ENCODE measurements around the gene ABCC10. TPM values are rescaled to one million over a fixed set of nuclear protein-coding genes. Genes with fewer than 3 reads are reported as not detected.

ABCC10 gene
- total and polyA plus RNA-seq, 3 experiments from 2014 or later: 28.2 to 36.4 (median 35.8) TPM

GRCh38 chr6:43435682-43436437 lies 8.5 kb downstream of the ABCC10 start:
- ChIA-PET POLR2A (no interaction called here), CTCF (interaction anchor here (1.1 to 1.2 kb wide), 2 partner anchors 18 to 71 kb away, joined by 4 to 6 read pairs; no protein-coding TSS in a partner anchor)
- Histone ChIP-seq H3K27me3 (ENCODE audit: insufficient read depth, low read length, poor library complexity, severe bottlenecking) (no peaks in the 10 kb centered on the region), H3K4me3 (ENCODE audit: low read length) (no peak overlapping the region), H3K9me3 (ENCODE audit: low read length) (no peaks in the 10 kb centered on the region), H3K4me1 (ENCODE audit: insufficient read depth, low read length) (no peaks in the 10 kb centered on the region), H3K27ac (ENCODE audit: low read depth, low read length) (no peak overlapping the region), H3K36me3 (ENCODE audit: insufficient read depth, low read length) (peaks cover 16% of the 10 kb centered on the region)
- Mint-ChIP-seq H3K4me3 (no peak overlapping the region), H3K27ac (peak overlapping the region in 2 of 8 donors; percentile 2 to 73), H3K27me3 (peaks cover 0 to 2% of the 10 kb centered on the region in 2 donors), H3K36me3 (peaks cover 0 to 63% (median 4%) of the 10 kb centered on the region in 3 donors), H3K4me1 (peaks cover 3 to 7% (median 6%) of the 10 kb centered on the region in 3 donors), H3K9me3 (no peaks in the 10 kb centered on the region)
- DNase-seq: no peak

GRCh38 chr6:43436577-43437282 lies 9.4 kb downstream of the ABCC10 start:
- H3K4me1 Mint-ChIP-seq: peaks cover 1 to 5% (median 3%) of the 10 kb centered on the region in 3 donors
- H3K36me3 Mint-ChIP-seq: peaks cover 0 to 67% (median 4%) of the 10 kb centered on the region in 3 donors

GRCh38 chr6:43437700-43438099 lies 10.4 kb downstream of the ABCC10 start:
- peak overlapping the region in 2 of 8 donors; percentile 26 to 34 for H3K27ac Mint-ChIP-seq
- H3K27me3 Mint-ChIP-seq: peaks cover 0 to 2% of the 10 kb centered on the region in 2 donors
- Histone ChIP-seq H3K27me3 (ENCODE audit: insufficient read depth, low read length, poor library complexity, severe bottlenecking) (no peaks in the 10 kb centered on the region), H3K4me3 (ENCODE audit: low read length) (no peak overlapping the region), H3K36me3 (ENCODE audit: insufficient read depth, low read length) (peaks cover 15% of the 10 kb centered on the region), H3K9me3 (ENCODE audit: low read length) (no peaks in the 10 kb centered on the region), H3K4me1 (ENCODE audit: insufficient read depth, low read length) (no peaks in the 10 kb centered on the region), H3K27ac (ENCODE audit: low read depth, low read length) (no peak overlapping the region)
- ChIA-PET CTCF (no interaction called here), POLR2A (interaction anchor here (0.6 kb wide), 1 partner anchor 11 kb away, joined by 9 read pairs; the partner anchor contains the start of gene ABCC10)
- peaks cover 0 to 64% (median 4%) of the 10 kb centered on the region in 3 donors for H3K36me3 Mint-ChIP-seq
- no peaks in the 10 kb centered on the region for H3K9me3 Mint-ChIP-seq
- H3K4me1 Mint-ChIP-seq: no peaks in the 10 kb centered on the region
- DNase-seq: no peak
- no peak overlapping the region for H3K4me3 Mint-ChIP-seq

More at GRCh38 chr6:43436577-43437282, 9.4 kb downstream of the ABCC10 start:
- ChIA-PET CTCF (interaction anchor here (1.1 to 1.2 kb wide), 2 partner anchors 17 to 70 kb away, joined by 4 to 6 read pairs; no protein-coding TSS in a partner anchor), POLR2A (interaction anchor here (0.7 kb wide), 1 partner anchor 43 kb away, joined by 4 read pairs; no protein-coding TSS in a partner anchor)
- no peak for DNase-seq
- peaks cover 0 to 2% of the 10 kb centered on the region in 2 donors for H3K27me3 Mint-ChIP-seq
- Histone ChIP-seq H3K9me3 (ENCODE audit: low read length) (no peaks in the 10 kb centered on the region), H3K27me3 (ENCODE audit: insufficient read depth, low read length, poor library complexity, severe bottlenecking) (no peaks in the 10 kb centered on the region), H3K27ac (ENCODE audit: low read depth, low read length) (no peak overlapping the region), H3K4me1 (ENCODE audit: insufficient read depth, low read length) (no peaks in the 10 kb centered on the region), H3K4me3 (ENCODE audit: low read length) (no peak overlapping the region), H3K36me3 (ENCODE audit: insufficient read depth, low read length) (peaks cover 16% of the 10 kb centered on the region)
- peak overlapping the region in 1 of 7 donors; percentile 29 for H3K4me3 Mint-ChIP-seq
- H3K27ac Mint-ChIP-seq: peak overlapping the region in 4 of 8 donors; percentile 22 to 73 (median 62)
- no peaks in the 10 kb centered on the region for H3K9me3 Mint-ChIP-seq

- no peak overlapping the region for H3K4me3 ChIP-seq (ENCODE audit: low read length)
- peaks cover 0 to 74% (median 5%) of the 10 kb centered on the region in 3 donors for H3K36me3 Mint-ChIP-seq
- peaks cover 22% of the 10 kb centered on the region for H3K36me3 ChIP-seq (ENCODE audit: insufficient read depth, low read length)
- no peaks in the 10 kb centered on the region for H3K27me3 Mint-ChIP-seq
- DNase-seq: no peak
- no peak overlapping the region for H3K4me3 Mint-ChIP-seq
- no peaks in the 10 kb centered on the region for H3K27me3 ChIP-seq (ENCODE audit: insufficient read depth, low read length, poor library complexity, severe bottlenecking)
- ChIA-PET POLR2A (no interaction called here), CTCF (no interaction called here)
- no peaks in the 10 kb centered on the region for H3K9me3 Mint-ChIP-seq
- H3K27ac Mint-ChIP-seq: no peak overlapping the region
- H3K4me1 ChIP-seq (ENCODE audit: insufficient read depth, low read length): no peaks in the 10 kb centered on the region
- no peak overlapping the region for H3K27ac ChIP-seq (ENCODE audit: low read depth, low read length)
- H3K4me1 Mint-ChIP-seq: no peaks in the 10 kb centered on the region
- no peaks in the 10 kb centered on the region for H3K9me3 ChIP-seq (ENCODE audit: low read length)
Observed at GRCh38 chr6:43442935-43443334, 15.6 kb downstream of the ABCC10 start.

DNA sequence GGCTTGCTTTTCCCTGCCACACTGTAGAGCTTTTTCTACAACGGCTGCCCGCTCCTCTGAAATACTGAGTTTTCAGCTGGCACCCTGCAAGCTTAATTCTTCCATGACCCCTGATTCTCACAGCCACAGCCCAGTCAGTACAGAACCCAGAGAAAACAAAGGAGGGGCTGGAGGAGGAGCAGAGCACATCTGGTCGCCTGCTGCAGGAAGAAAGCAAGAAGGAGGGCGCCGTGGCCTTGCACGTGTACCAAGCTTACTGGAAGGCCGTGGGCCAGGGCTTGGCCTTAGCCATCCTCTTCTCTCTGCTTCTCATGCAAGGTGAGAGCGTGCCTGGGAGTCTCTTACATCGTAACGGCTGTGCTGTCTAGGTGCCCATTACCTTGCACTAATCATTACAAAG lies 16.7 kb downstream of the ABCC10 start:
- Histone ChIP-seq H3K27me3 (ENCODE audit: insufficient read depth, low read length, poor library complexity, severe bottlenecking) (no peaks in the 10 kb centered on the region), H3K4me3 (ENCODE audit: low read length) (no peak overlapping the region), H3K9me3 (ENCODE audit: low read length) (no peaks in the 10 kb centered on the region), H3K4me1 (ENCODE audit: insufficient read depth, low read length) (no peaks in the 10 kb centered on the region), H3K36me3 (ENCODE audit: insufficient read depth, low read length) (peaks cover 14% of the 10 kb centered on the region), H3K27ac (ENCODE audit: low read depth, low read length) (no peak overlapping the region)
- DNase-seq: no peak
- peaks cover 0 to 79% (median 5%) of the 10 kb centered on the region in 3 donors for H3K36me3 Mint-ChIP-seq
- ChIA-PET POLR2A (no interaction called here), CTCF (interaction anchor here (1.1 to 1.5 kb wide), 2 partner anchors 9 to 10 kb away, joined by 4 to 5 read pairs; no protein-coding TSS in a partner anchor)
- no peaks in the 10 kb centered on the region for H3K27me3 Mint-ChIP-seq
- peak overlapping the region in 1 of 8 donors; percentile 41 for H3K27ac Mint-ChIP-seq
- H3K4me1 Mint-ChIP-seq: no peaks in the 10 kb centered on the region
- no peaks in the 10 kb centered on the region for H3K9me3 Mint-ChIP-seq
- H3K4me3 Mint-ChIP-seq: no peak overlapping the region

GRCh38 chr6:43444582-43444981 lies 17.2 kb downstream of the ABCC10 start:
- ChIA-PET CTCF (interaction anchor here (1.1 to 1.5 kb wide), 2 partner anchors 8 to 10 kb away, joined by 4 to 5 read pairs; no protein-coding TSS in a partner anchor), POLR2A (no interaction called here)
- Mint-ChIP-seq H3K36me3 (peaks cover 0 to 83% (median 5%) of the 10 kb centered on the region in 3 donors), H3K4me1 (no peaks in the 10 kb centered on the region), H3K9me3 (no peaks in the 10 kb centered on the region), H3K27ac (peak overlapping the region in 2 of 8 donors; percentile 19 to 46), H3K4me3 (no peak overlapping the region), H3K27me3 (no peaks in the 10 kb centered on the region)
- peaks cover 13% of the 10 kb centered on the region for H3K36me3 ChIP-seq (ENCODE audit: insufficient read depth, low read length)
- no peak overlapping the region for H3K4me3 ChIP-seq (ENCODE audit: low read length)
- no peaks in the 10 kb centered on the region for H3K9me3 ChIP-seq (ENCODE audit: low read length)
- H3K27me3 ChIP-seq (ENCODE audit: insufficient read depth, low read length, poor library complexity, severe bottlenecking): no peaks in the 10 kb centered on the region
- no peak for DNase-seq
- no peak overlapping the region for H3K27ac ChIP-seq (ENCODE audit: low read depth, low read length)
- H3K4me1 ChIP-seq (ENCODE audit: insufficient read depth, low read length): no peaks in the 10 kb centered on the region

DNA sequence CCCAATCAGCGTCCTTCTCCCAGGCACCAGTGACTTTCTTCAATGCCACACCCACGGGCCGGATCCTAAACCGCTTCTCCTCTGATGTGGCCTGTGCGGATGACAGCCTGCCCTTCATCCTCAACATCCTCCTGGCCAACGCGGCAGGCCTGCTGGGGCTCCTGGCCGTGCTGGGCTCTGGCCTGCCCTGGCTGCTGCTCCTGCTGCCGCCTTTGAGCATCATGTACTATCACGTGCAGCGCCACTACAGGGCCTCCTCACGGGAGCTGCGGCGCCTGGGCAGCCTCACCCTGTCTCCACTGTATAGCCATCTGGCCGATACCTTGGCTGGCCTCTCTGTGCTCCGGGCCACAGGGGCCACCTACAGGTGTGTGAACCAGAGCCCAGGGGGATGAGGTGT lies 18.2 kb downstream of the ABCC10 start:
- no peak overlapping the region for H3K4me3 Mint-ChIP-seq
- H3K27ac ChIP-seq (ENCODE audit: low read depth, low read length): no peak overlapping the region

More for the DNA sequence above, 18.2 kb downstream of the ABCC10 start:
- Histone ChIP-seq H3K4me3 (ENCODE audit: low read length) (no peak overlapping the region), H3K36me3 (ENCODE audit: insufficient read depth, low read length) (peaks cover 13% of the 10 kb centered on the region), H3K9me3 (ENCODE audit: low read length) (no peaks in the 10 kb centered on the region), H3K27me3 (ENCODE audit: insufficient read depth, low read length, poor library complexity, severe bottlenecking) (no peaks in the 10 kb centered on the region), H3K4me1 (ENCODE audit: insufficient read depth, low read length) (no peaks in the 10 kb centered on the region)
- no peaks in the 10 kb centered on the region for H3K27me3 Mint-ChIP-seq
- CTCF ChIA-PET: no interaction called here
- POLR2A ChIA-PET: no interaction called here
- H3K27ac Mint-ChIP-seq: peak overlapping the region in 2 of 8 donors; percentile 51 to 56
- no peaks in the 10 kb centered on the region for H3K9me3 Mint-ChIP-seq
- H3K36me3 Mint-ChIP-seq: peaks cover 0 to 91% (median 5%) of the 10 kb centered on the region in 3 donors
- H3K4me1 Mint-ChIP-seq: no peaks in the 10 kb centered on the region
- DNase-seq: no peak

All from CD8-positive, alpha-beta memory T cell (primary cell).